Left ventricle myocardium inferior (tissue), 1 donor: ENCODE data around the gene DDC. TPM values are rescaled to one million over a fixed set of nuclear protein-coding genes. Genes with fewer than 3 reads are reported as not detected.

ENCODE experiments used
- DNase-seq: peaks from one replicate; pipeline ENCODE4 v3.0.0-alpha.2; 2020
- H3K27ac ChIP-seq: fragments of 200-600 bp; replicated peaks from 2 replicates; pipeline ENCODE4 v1.8.0; 2021
- H3K27me3 ChIP-seq: fragments of 200-600 bp; 2 replicates; pipeline ENCODE4 v1.8.0; 2021; ENCODE audit warnings: low read depth
- H3K36me3 ChIP-seq: fragments of 200-600 bp; 2 replicates; pipeline ENCODE4 v1.8.0; 2021
- H3K4me1 ChIP-seq: fragments of 200-600 bp; 2 replicates; pipeline ENCODE4 v1.8.0; 2021
- H3K4me3 ChIP-seq: fragments of 200-600 bp; 2 replicates; pipeline ENCODE4 v1.8.0; 2021; ENCODE audit warnings: mild to moderate bottlenecking, moderate library complexity
- H3K9me3 ChIP-seq: fragments of 200-600 bp; replicated peaks from 2 replicates; pipeline ENCODE4 v1.8.0; 2021
- intact Hi-C: fragments of 100-400 bp; cut with micrococcal nuclease; formaldehyde crosslinking; loops from one replicate; pipeline ENCODE4 v1.11.0; 2022
- total RNA-seq: library from RNA; stranded (reverse); fragmentation: NEBNext Ultra II Directional; extraction: Animal tissue kit (Norgen Biotek cat#: 25700); gene quantifications from one replicate; pipeline ENCODE4 v1.2.1, GENCODE V29; 2021
- TF ChIP-seq, protein P1 (sequence below): fragments of 200-600 bp; IDR thresholded peaks from 2 replicates; pipeline ENCODE4 v1.8.0; 2021; ENCODE audit warnings: antibody characterized with exemption, mild to moderate bottlenecking, borderline replicate concordance
- donor health status: DM: no; HTN: yes; CAD: no; lungs with severe emphysema.

The DDC gene
- total RNA-seq, 1 donor from 2014 or later = not detected

GRCh38 chr7:50598460-50599343, 33.5 kb upstream of the DDC start:
- Histone ChIP-seq H3K36me3 (peaks cover 72% of the 10 kb centered on the region), H3K27ac (no peak overlapping the region), H3K4me1 (no peaks in the 10 kb centered on the region), H3K4me3 (no peak overlapping the region), H3K9me3 (no peaks in the 10 kb centered on the region), H3K27me3 (no peaks in the 10 kb centered on the region)
- DNase-seq = no peak
- intact Hi-C loops = loop anchor here (10.0 kb wide), 1 partner anchor 134 kb away; no protein-coding TSS in a partner anchor
- TF ChIP-seq, protein P1, sequence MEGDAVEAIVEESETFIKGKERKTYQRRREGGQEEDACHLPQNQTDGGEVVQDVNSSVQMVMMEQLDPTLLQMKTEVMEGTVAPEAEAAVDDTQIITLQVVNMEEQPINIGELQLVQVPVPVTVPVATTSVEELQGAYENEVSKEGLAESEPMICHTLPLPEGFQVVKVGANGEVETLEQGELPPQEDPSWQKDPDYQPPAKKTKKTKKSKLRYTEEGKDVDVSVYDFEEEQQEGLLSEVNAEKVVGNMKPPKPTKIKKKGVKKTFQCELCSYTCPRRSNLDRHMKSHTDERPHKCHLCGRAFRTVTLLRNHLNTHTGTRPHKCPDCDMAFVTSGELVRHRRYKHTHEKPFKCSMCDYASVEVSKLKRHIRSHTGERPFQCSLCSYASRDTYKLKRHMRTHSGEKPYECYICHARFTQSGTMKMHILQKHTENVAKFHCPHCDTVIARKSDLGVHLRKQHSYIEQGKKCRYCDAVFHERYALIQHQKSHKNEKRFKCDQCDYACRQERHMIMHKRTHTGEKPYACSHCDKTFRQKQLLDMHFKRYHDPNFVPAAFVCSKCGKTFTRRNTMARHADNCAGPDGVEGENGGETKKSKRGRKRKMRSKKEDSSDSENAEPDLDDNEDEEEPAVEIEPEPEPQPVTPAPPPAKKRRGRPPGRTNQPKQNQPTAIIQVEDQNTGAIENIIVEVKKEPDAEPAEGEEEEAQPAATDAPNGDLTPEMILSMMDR = no peak

DNA sequence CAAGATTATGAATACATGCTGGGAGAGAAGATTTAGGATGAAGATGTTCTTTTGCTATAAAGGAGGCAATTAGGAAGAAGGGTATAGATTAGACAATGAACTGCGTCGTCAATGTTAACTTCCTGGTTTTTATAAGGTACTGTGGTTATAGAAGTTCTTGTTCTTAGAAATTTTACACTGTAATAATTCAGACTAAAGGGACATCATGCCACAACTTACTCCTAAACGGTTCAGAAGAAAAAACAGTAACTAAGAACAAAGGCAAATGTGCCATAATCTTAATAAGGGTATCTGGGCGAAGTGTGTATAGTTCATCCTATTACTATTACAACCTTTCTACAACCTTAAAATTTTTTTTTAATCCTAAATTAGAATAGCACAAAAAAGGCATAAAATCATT, 31.3 kb upstream of the DDC start:
- Histone ChIP-seq H3K36me3 (peaks cover 77% of the 10 kb centered on the region), H3K4me3 (no peak overlapping the region), H3K27me3 (no peaks in the 10 kb centered on the region), H3K4me1 (no peaks in the 10 kb centered on the region), H3K27ac (no peak overlapping the region), H3K9me3 (no peaks in the 10 kb centered on the region)
- intact Hi-C loops = loop anchor here (10.0 kb wide), 1 partner anchor 132 kb away; no protein-coding TSS in a partner anchor
- DNase-seq = no peak
- TF ChIP-seq, protein P1 = no peak

DNA sequence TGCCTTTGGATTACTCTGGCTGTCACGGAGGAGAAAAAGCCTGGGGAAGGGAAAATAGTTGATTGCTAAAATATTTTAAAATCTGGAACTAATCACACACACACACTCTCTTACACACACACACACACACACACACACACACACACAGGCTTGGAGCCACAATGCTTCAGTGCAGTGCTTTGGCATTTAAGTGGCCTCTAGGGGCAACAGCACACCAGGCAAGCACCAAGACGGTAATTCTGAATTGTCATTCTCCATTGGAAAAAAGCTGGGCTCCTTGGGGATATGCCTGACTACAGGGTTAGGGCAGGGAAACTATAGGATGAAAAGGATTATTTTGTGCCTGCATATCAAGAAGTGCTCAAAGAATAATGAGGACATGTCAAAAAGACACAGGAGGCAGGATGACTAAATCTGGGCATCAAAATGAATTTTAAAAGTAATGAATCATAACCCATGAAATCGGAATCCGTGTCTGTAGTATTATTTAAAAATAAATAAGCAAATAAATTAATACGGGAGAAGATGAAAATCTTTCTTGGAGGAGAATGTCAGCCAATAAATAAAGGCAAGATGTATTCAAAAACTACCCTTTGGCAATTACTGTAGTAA, 30.4 kb upstream of the DDC start:
- intact Hi-C loops = loop anchor here (10.0 kb wide), 1 partner anchor 131 kb away; no protein-coding TSS in a partner anchor
- TF ChIP-seq, protein P1 = peak; percentile 40
- no peak overlapping the region for H3K27ac ChIP-seq
- H3K36me3 ChIP-seq = peaks cover 72% of the 10 kb centered on the region
- DNase-seq = no peak
- no peaks in the 10 kb centered on the region for H3K9me3 ChIP-seq
- H3K4me3 ChIP-seq = no peak overlapping the region
- H3K27me3 ChIP-seq = no peaks in the 10 kb centered on the region
- no peaks in the 10 kb centered on the region for H3K4me1 ChIP-seq

DNA sequence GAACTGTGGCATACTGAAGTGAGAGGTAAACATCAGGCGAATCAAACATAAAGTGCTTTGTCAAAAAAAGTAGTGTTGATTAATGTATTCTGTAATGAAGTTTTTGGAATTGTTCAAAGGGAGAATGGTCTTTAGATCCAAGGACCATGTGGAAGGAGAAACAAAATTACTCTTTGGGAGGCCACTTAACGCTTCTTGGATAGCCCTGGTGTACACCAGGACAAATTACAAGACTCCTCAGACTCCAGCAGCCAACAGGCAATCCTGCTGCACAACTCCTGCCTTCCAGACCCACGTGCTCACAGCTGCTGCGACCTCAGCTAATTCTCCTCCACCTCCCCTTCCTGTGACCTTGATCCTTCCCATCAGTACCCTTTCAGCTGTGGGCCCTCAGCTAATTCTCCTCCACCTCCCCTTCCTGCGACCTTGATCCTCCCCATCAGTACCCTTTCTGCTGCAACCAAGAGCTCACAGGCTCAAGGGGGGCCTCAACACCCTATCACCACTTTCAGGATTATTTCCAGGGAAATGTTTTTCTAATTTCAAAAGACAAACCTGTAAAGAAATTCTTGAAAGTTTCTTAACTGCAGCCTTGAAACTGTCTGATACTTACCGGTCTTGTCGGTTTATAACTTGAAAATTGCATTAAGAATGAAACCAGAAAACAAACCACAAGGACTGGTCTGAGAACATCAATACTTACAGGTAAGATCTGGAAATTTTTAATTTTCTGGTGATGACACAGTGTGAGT, 29.7 kb upstream of the DDC start:
- Histone ChIP-seq H3K4me3 (no peak overlapping the region), H3K27me3 (no peaks in the 10 kb centered on the region), H3K4me1 (no peaks in the 10 kb centered on the region), H3K27ac (no peak overlapping the region), H3K9me3 (no peaks in the 10 kb centered on the region), H3K36me3 (peaks cover 67% of the 10 kb centered on the region)
- TF ChIP-seq, protein P1 = no peak
- DNase-seq = no peak
- intact Hi-C loops = loop anchor here (10.0 kb wide), 1 partner anchor 130 kb away; no protein-coding TSS in a partner anchor

DNA sequence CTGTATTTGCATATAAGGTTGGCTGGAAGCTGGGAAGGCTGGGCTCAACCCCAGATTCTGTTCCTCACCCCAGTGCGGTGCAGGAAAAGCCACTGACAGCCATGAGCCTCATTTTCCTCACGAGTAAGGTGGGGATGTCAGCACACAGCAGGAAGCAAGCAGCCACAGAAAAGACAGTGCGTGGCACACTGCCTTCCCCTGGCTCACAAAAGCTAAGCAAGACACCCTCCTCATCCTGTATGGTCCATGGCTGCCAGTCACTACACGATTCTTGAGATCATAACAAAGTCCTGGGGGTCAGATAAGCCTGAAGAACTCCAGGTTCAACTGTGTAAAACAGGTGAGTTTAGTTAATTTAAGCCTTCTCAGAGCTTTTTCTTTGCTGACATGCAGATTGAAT, 28.9 kb upstream of the DDC start:
- TF ChIP-seq, protein P1 = no peak
- no peaks in the 10 kb centered on the region for H3K9me3 ChIP-seq
- H3K36me3 ChIP-seq = peaks cover 61% of the 10 kb centered on the region
- no peaks in the 10 kb centered on the region for H3K4me1 ChIP-seq
- no peak overlapping the region for H3K27ac ChIP-seq
- H3K4me3 ChIP-seq = no peak overlapping the region
- intact Hi-C loops = loop anchor here (10.0 kb wide), 1 partner anchor 129 kb away; no protein-coding TSS in a partner anchor
- H3K27me3 ChIP-seq = no peaks in the 10 kb centered on the region
- DNase-seq = no peak
